ENCODE results near the gene GOLGA6L2.
"Not testable (repeated sequence)": the region's sequence is repeated elsewhere in the genome, so short reads cannot be mapped to it uniquely, and the experiment has no call there.

Gene GOLGA6L2

GRCh38 chr15:23424111-23424904 is 22.7 kb downstream of the GOLGA6L2 start:
- Histone ChIP-seq H3K4me3 (ENCODE audit: low read length) (no peak overlapping the region), H3K27ac (ENCODE audit: low read depth, low read length) (no peak overlapping the region), H3K9ac (ENCODE audit: low read depth, low read length) (no peak overlapping the region), H3K4me1 (ENCODE audit: insufficient read depth, low read length) (no peaks in the 10 kb centered on the region), H3K9me3 (ENCODE audit: insufficient read depth, low read depth, low read length) (peaks cover 15% of the 10 kb centered on the region), H3K36me3 (ENCODE audit: insufficient read depth, low read length) (no peaks in the 10 kb centered on the region), H3K27me3 (ENCODE audit: insufficient read depth, low read length) (no peaks in the 10 kb centered on the region)
- WGBS: 90% methylated on average over 13 of the region's 13 CpGs

- Histone ChIP-seq H3K27ac (ENCODE audit: low read depth, low read length) (no peak overlapping the region), H3K9ac (ENCODE audit: low read depth, low read length) (no peak overlapping the region), H3K9me3 (ENCODE audit: insufficient read depth, low read depth, low read length) (peaks cover 19% of the 10 kb centered on the region), H3K36me3 (ENCODE audit: insufficient read depth, low read length) (no peaks in the 10 kb centered on the region), H3K27me3 (ENCODE audit: insufficient read depth, low read length) (no peaks in the 10 kb centered on the region), H3K4me3 (ENCODE audit: low read length) (no peak overlapping the region), H3K4me1 (ENCODE audit: insufficient read depth, low read length) (no peaks in the 10 kb centered on the region)
- 83% methylated on average over 8 of the region's 8 CpGs for WGBS
Observed at GRCh38 chr15:23422946-23423708, 23.9 kb downstream of the GOLGA6L2 start.

- 93% methylated on average over 18 of the region's 18 CpGs for WGBS
- H3K9ac ChIP-seq (ENCODE audit: low read depth, low read length): no peak overlapping the region
- H3K4me3 ChIP-seq (ENCODE audit: low read length): no peak overlapping the region
- peaks cover 19% of the 10 kb centered on the region for H3K9me3 ChIP-seq (ENCODE audit: insufficient read depth, low read depth, low read length)
- H3K36me3 ChIP-seq (ENCODE audit: insufficient read depth, low read length): no peaks in the 10 kb centered on the region
- H3K27me3 ChIP-seq (ENCODE audit: insufficient read depth, low read length): no peaks in the 10 kb centered on the region
- no peak overlapping the region for H3K27ac ChIP-seq (ENCODE audit: low read depth, low read length)
- H3K4me1 ChIP-seq (ENCODE audit: insufficient read depth, low read length): no peaks in the 10 kb centered on the region
Observed at GRCh38 chr15:23422099-23422945, 24.7 kb downstream of the GOLGA6L2 start.

DNA sequence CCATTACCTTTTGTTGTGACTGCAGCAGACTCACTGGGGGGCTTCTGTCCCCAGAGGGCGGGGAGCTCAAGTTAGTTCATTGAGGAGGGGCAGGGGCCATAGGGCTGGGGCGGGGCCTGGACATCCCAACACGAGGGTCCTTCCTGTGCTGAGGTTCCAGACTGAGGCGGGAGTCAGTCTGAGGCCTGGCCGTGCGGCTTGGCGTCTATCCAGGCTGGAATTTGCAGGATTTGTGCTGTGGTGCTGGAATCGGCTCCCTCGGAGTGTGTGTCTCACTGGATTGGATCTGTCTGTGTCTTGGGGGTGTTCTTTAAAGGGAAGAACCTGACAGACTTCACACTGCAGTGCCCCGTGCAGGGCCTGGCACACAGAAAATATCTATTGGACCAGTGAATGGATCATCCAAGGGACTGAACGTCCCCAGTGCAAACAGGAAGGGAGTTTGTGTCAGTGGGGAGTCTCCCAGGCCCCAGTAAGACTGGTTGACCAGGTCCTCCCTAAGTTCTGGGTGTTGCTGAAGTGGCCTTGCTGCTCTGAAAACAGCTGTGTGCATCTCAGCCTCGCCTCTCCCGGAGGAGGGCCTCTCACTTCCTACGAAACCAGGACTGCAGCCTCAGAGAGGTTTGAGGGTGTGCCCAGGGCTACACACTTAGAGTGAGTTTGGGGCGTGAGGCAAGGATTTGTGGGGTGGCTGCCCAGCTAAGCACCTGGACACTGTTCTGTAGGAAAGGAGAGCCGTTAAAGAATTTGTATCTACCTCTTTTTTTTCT is 26.1 kb downstream of the GOLGA6L2 start:
- H3K9ac ChIP-seq (ENCODE audit: low read depth, low read length): no peak overlapping the region
- WGBS: 82% methylated on average over 16 of the region's 16 CpGs

GRCh38 chr15:23416349-23417276 is 30.4 kb downstream of the GOLGA6L2 start:
- Histone ChIP-seq H3K4me1 (ENCODE audit: insufficient read depth, low read length) (no peaks in the 10 kb centered on the region), H3K36me3 (ENCODE audit: insufficient read depth, low read length) (no peaks in the 10 kb centered on the region), H3K9me3 (ENCODE audit: insufficient read depth, low read depth, low read length) (peaks cover 7% of the 10 kb centered on the region), H3K27me3 (ENCODE audit: insufficient read depth, low read length) (no peaks in the 10 kb centered on the region), H3K4me3 (ENCODE audit: low read length) (no peak overlapping the region), H3K27ac (ENCODE audit: low read depth, low read length) (no peak overlapping the region), H3K9ac (ENCODE audit: low read depth, low read length) (no peak overlapping the region)
- 88% methylated on average over 43 of the region's 43 CpGs for WGBS

More for the DNA sequence above, 26.1 kb downstream of the GOLGA6L2 start:
- H3K4me3 ChIP-seq (ENCODE audit: low read length): no peak overlapping the region
- no peaks in the 10 kb centered on the region for H3K36me3 ChIP-seq (ENCODE audit: insufficient read depth, low read length)
- no peaks in the 10 kb centered on the region for H3K27me3 ChIP-seq (ENCODE audit: insufficient read depth, low read length)
- H3K27ac ChIP-seq (ENCODE audit: low read depth, low read length): no peak overlapping the region
- peaks cover 19% of the 10 kb centered on the region for H3K9me3 ChIP-seq (ENCODE audit: insufficient read depth, low read depth, low read length)
- H3K4me1 ChIP-seq (ENCODE audit: insufficient read depth, low read length): no peaks in the 10 kb centered on the region

GRCh38 chr15:23415866-23416265 is 31.2 kb downstream of the GOLGA6L2 start:
- not testable (repeated sequence) for H3K9me3 ChIP-seq (ENCODE audit: insufficient read depth, low read depth, low read length); H3K27me3 ChIP-seq (ENCODE audit: insufficient read depth, low read length); H3K36me3 ChIP-seq (ENCODE audit: insufficient read depth, low read length); H3K4me3 ChIP-seq (ENCODE audit: low read length); H3K27ac ChIP-seq (ENCODE audit: low read depth, low read length); H3K9ac ChIP-seq (ENCODE audit: low read depth, low read length); H3K4me1 ChIP-seq (ENCODE audit: insufficient read depth, low read length)
- 96% methylated on average over 8 of the region's 8 CpGs for WGBS

- Histone ChIP-seq H3K4me1 (ENCODE audit: insufficient read depth, low read length) (no peaks in the 10 kb centered on the region), H3K27ac (ENCODE audit: low read depth, low read length) (no peak overlapping the region), H3K27me3 (ENCODE audit: insufficient read depth, low read length) (no peaks in the 10 kb centered on the region), H3K9ac (ENCODE audit: low read depth, low read length) (no peak overlapping the region), H3K9me3 (ENCODE audit: insufficient read depth, low read depth, low read length) (peaks cover 7% of the 10 kb centered on the region), H3K4me3 (ENCODE audit: low read length) (no peak overlapping the region), H3K36me3 (ENCODE audit: insufficient read depth, low read length) (no peaks in the 10 kb centered on the region)
- 90% methylated on average over 8 of the region's 8 CpGs for WGBS
Observed at GRCh38 chr15:23415321-23415865, 31.6 kb downstream of the GOLGA6L2 start.

DNA sequence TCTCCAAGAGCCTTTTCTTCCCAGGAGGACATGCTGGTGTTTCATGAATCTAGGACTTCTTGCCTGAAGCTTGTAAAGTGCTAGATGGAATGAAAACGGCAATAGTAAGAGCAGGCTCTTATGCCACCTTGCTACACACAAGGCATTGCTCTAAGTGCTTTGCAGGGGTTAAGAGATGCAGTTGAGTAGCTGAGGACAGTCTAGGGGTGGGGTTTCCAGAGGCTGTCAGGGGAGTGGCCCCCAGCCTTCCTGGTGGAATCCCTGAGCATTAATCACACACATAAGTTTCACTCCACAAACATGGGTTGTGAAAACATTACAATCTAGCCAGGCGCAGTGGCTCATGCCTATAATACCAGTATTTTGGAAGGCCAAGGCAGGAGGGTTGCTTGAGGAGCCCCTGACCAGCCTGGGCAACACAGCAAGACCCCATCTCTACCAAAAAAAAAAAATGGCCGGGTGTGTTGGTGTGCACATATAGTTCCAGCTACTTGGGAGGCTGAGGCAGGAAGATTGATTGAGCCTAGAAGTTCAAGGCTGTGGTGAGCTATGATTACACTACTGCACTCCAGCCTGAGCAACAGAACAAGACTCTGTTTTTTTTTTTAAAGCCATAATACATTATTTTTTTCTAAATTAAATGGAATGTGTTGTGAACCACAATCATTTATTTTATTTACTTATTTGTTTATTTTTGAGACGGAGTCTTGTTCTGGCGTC is 34.0 kb downstream of the GOLGA6L2 start:
- H3K36me3 ChIP-seq (ENCODE audit: insufficient read depth, low read length); H3K4me1 ChIP-seq (ENCODE audit: insufficient read depth, low read length); H3K4me3 ChIP-seq (ENCODE audit: low read length); H3K27me3 ChIP-seq (ENCODE audit: insufficient read depth, low read length); H3K9me3 ChIP-seq (ENCODE audit: insufficient read depth, low read depth, low read length); H3K27ac ChIP-seq (ENCODE audit: low read depth, low read length); H3K9ac ChIP-seq (ENCODE audit: low read depth, low read length): not testable (repeated sequence)
- WGBS: 76% methylated on average over 5 of the region's 5 CpGs

GRCh38 chr15:23411841-23412240 is 35.2 kb downstream of the GOLGA6L2 start:
- Histone ChIP-seq H3K9me3 (ENCODE audit: insufficient read depth, low read depth, low read length) (peaks cover 7% of the 10 kb centered on the region), H3K4me1 (ENCODE audit: insufficient read depth, low read length) (no peaks in the 10 kb centered on the region), H3K4me3 (ENCODE audit: low read length) (no peak overlapping the region), H3K27me3 (ENCODE audit: insufficient read depth, low read length) (no peaks in the 10 kb centered on the region), H3K9ac (ENCODE audit: low read depth, low read length) (no peak overlapping the region), H3K27ac (ENCODE audit: low read depth, low read length) (no peak overlapping the region), H3K36me3 (ENCODE audit: insufficient read depth, low read length) (no peaks in the 10 kb centered on the region)
- 88% methylated on average over 10 of the region's 10 CpGs for WGBS
